ENCODE measurements around the gene PREX1.

PREX1 gene

GRCh38 chr20:48608756-48609155, 219.0 kb downstream of the PREX1 start:
- Histone ChIP-seq H3K27ac (ENCODE audit: insufficient read depth in 1 of 2, low read depth in 1 of 2, low read length in 2 of 2, poor library complexity in 1 of 2, severe bottlenecking in 2 of 2) (no peak overlapping the region), H3K9me3 (ENCODE audit: control extremely low read depth in 1 of 5, control insufficient read depth in 4 of 5, insufficient read depth in 2 of 5, low read depth in 1 of 5, low read length in 4 of 5) (no peaks in the 10 kb centered on the region), H3K27me3 (replicated peaks in 2 of 5; ENCODE audit: control insufficient read depth in 4 of 5, insufficient read depth in 5 of 5, low read length in 4 of 5) (peaks cover 0 to 8% (median 4%) of the 10 kb centered on the region in 5 experiments), H3K4me1 (ENCODE audit: control extremely low read depth in 1 of 4, control insufficient read depth in 4 of 4, insufficient read depth in 4 of 4, low read length in 3 of 4) (no peaks in the 10 kb centered on the region), H3K4me3 (ENCODE audit: control insufficient read depth in 1 of 7, extremely low read depth in 1 of 7, insufficient read depth in 4 of 7, low read depth in 2 of 7, low read length in 6 of 7) (no peak overlapping the region), H3K36me3 (ENCODE audit: control insufficient read depth in 4 of 4, insufficient read depth in 4 of 4, low read length in 3 of 4) (no peaks in the 10 kb centered on the region)
- CTCF ChIA-PET: interaction anchor here (1.2 kb wide), 1 partner anchor 12 kb away, joined by 3 read pairs; no protein-coding TSS in a partner anchor
- no peak for DNase-seq
- POLR2A ChIA-PET: no interaction called here
- 93% methylated on average over 1 of the region's 3 CpGs for WGBS (ENCODE audit: insufficient coverage)

- no peak for DNase-seq
- no peaks in the 10 kb centered on the region for H3K36me3 ChIP-seq (ENCODE audit: control insufficient read depth in 4 of 4, insufficient read depth in 4 of 4, low read length in 3 of 4)
- WGBS (ENCODE audit: insufficient coverage): 98% methylated on average over 5 of the region's 8 CpGs
- CTCF ChIA-PET: interaction anchor here (0.8 kb wide), 1 partner anchor 13 kb away, joined by 3 read pairs; no protein-coding TSS in a partner anchor
- H3K27ac ChIP-seq (ENCODE audit: insufficient read depth in 1 of 2, low read depth in 1 of 2, low read length in 2 of 2, poor library complexity in 1 of 2, severe bottlenecking in 2 of 2): no peak overlapping the region
- POLR2A ChIA-PET: no interaction called here
- no peaks in the 10 kb centered on the region for H3K4me1 ChIP-seq (ENCODE audit: control extremely low read depth in 1 of 4, control insufficient read depth in 4 of 4, insufficient read depth in 4 of 4, low read length in 3 of 4)
- H3K4me3 ChIP-seq (ENCODE audit: control insufficient read depth in 1 of 7, extremely low read depth in 1 of 7, insufficient read depth in 4 of 7, low read depth in 2 of 7, low read length in 6 of 7): no peak overlapping the region
- H3K27me3 ChIP-seq (replicated peaks in 2 of 5; ENCODE audit: control insufficient read depth in 4 of 5, insufficient read depth in 5 of 5, low read length in 4 of 5): peaks cover 0 to 9% (median 4%) of the 10 kb centered on the region in 5 experiments
- no peaks in the 10 kb centered on the region for H3K9me3 ChIP-seq (ENCODE audit: control extremely low read depth in 1 of 5, control insufficient read depth in 4 of 5, insufficient read depth in 2 of 5, low read depth in 1 of 5, low read length in 4 of 5)
These were observed 220.3 kb downstream of the PREX1 start for GRCh38 chr20:48607544-48607865.

- CTCF ChIA-PET: interaction anchor here (0.8 kb wide), 1 partner anchor 14 kb away, joined by 3 read pairs; no protein-coding TSS in a partner anchor
These were observed 220.8 kb downstream of the PREX1 start for GRCh38 chr20:48606841-48607543.

DNA sequence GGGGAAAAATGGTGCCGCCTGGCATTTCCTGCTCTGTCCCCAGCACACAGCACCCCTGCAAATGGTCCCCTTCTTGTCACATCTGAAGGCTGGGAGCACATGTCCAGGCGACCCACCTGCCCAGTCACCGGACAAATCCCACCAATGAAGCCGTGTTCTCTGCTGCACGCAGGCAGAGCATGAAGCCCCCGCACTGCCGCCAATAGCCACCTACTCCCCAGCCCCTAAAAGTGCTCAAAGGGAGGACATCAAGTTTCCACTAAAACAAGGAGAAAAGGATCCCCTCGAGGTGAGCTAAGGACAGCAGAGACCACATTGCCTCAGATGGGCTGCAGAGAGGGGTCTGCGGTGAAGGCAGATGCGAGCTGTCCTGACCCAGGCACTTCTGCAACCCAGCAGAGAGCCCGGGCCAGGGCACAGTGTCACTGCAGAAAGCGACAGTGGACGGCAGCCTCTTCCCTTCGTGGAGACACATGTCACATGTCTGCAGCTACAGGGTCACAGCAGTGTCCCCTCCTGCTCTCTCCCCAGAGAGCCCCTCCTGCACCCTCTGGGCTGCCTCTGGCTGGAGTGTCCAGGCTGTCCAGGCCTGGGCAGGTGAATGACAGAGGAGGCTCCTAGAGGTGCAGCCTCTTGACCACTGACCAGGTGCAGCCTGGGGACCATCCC, 221.5 kb downstream of the PREX1 start:
- Histone ChIP-seq H3K27me3 (replicated peaks in 2 of 5; ENCODE audit: control insufficient read depth in 4 of 5, insufficient read depth in 5 of 5, low read length in 4 of 5) (peaks cover 0 to 6% (median 0%) of the 10 kb centered on the region in 5 experiments), H3K36me3 (ENCODE audit: control insufficient read depth in 4 of 4, insufficient read depth in 4 of 4, low read length in 3 of 4) (no peaks in the 10 kb centered on the region), H3K27ac (ENCODE audit: insufficient read depth in 1 of 2, low read depth in 1 of 2, low read length in 2 of 2, poor library complexity in 1 of 2, severe bottlenecking in 2 of 2) (no peak overlapping the region), H3K9me3 (ENCODE audit: control extremely low read depth in 1 of 5, control insufficient read depth in 4 of 5, insufficient read depth in 2 of 5, low read depth in 1 of 5, low read length in 4 of 5) (peaks cover 0 to 1% (median 0%) of the 10 kb centered on the region in 5 experiments), H3K4me3 (ENCODE audit: control insufficient read depth in 1 of 7, extremely low read depth in 1 of 7, insufficient read depth in 4 of 7, low read depth in 2 of 7, low read length in 6 of 7) (no peak overlapping the region), H3K4me1 (ENCODE audit: control extremely low read depth in 1 of 4, control insufficient read depth in 4 of 4, insufficient read depth in 4 of 4, low read length in 3 of 4) (no peaks in the 10 kb centered on the region)
- DNase-seq: no peak
- 90% methylated on average over 3 of the region's 14 CpGs for WGBS (ENCODE audit: insufficient coverage)
- CTCF ChIA-PET: no interaction called here
- POLR2A ChIA-PET: no interaction called here

More at GRCh38 chr20:48606841-48607543, 220.8 kb downstream of the PREX1 start:
- Histone ChIP-seq H3K4me3 (ENCODE audit: control insufficient read depth in 1 of 7, extremely low read depth in 1 of 7, insufficient read depth in 4 of 7, low read depth in 2 of 7, low read length in 6 of 7) (no peak overlapping the region), H3K9me3 (ENCODE audit: control extremely low read depth in 1 of 5, control insufficient read depth in 4 of 5, insufficient read depth in 2 of 5, low read depth in 1 of 5, low read length in 4 of 5) (no peaks in the 10 kb centered on the region), H3K27ac (ENCODE audit: insufficient read depth in 1 of 2, low read depth in 1 of 2, low read length in 2 of 2, poor library complexity in 1 of 2, severe bottlenecking in 2 of 2) (no peak overlapping the region), H3K27me3 (replicated peaks in 2 of 5; ENCODE audit: control insufficient read depth in 4 of 5, insufficient read depth in 5 of 5, low read length in 4 of 5) (peaks cover 0 to 6% (median 4%) of the 10 kb centered on the region in 5 experiments), H3K4me1 (ENCODE audit: control extremely low read depth in 1 of 4, control insufficient read depth in 4 of 4, insufficient read depth in 4 of 4, low read length in 3 of 4) (no peaks in the 10 kb centered on the region), H3K36me3 (ENCODE audit: control insufficient read depth in 4 of 4, insufficient read depth in 4 of 4, low read length in 3 of 4) (no peaks in the 10 kb centered on the region)
- POLR2A ChIA-PET: no interaction called here
- no peak for DNase-seq
- WGBS (ENCODE audit: insufficient coverage): 96% methylated on average over 10 of the region's 12 CpGs

DNA sequence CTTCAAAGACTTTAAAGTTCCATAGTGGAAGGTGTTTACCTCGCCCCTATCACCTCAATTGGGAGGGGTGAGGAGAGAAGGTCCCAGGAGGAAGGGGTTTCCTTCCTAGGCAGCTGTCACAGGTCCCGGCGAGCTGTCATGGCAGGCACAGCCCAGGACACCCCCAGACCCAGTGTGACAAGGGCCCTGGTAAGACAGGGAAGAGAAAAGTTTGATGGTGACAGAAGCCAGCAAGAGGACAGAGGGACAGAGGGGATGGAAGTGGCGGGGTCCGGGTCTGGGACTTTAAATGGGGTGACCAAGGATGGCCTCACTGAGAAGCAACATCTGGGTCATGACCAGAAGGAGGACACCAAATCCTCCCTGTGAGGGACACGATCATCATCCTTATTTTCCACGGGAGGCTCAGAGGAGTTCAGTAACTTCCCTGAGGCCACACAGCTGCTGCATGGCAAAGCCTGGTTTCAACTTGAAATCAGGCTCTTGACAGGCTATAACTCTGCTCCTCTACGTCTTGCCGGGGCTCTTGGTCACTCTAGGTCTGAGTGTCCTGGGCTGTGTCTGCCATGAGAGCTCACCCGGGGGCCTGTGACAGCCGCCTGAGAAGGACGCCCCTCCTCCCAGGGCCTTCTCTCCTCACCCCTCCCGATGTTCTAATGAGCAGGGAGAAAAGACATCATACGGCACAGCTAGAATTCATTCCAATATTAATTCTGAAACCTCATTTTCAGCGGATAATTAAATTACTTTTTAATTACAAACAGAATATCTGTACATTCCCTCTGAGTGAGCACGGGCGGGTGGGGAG, 222.2 kb downstream of the PREX1 start:
- no peak overlapping the region for H3K4me3 ChIP-seq (ENCODE audit: control insufficient read depth in 1 of 7, extremely low read depth in 1 of 7, insufficient read depth in 4 of 7, low read depth in 2 of 7, low read length in 6 of 7)
- CTCF ChIA-PET: no interaction called here

GRCh38 chr20:48604936-48605335, 222.9 kb downstream of the PREX1 start:
- 89% methylated on average over 3 of the region's 7 CpGs for WGBS (ENCODE audit: insufficient coverage)
- H3K9me3 ChIP-seq (ENCODE audit: control extremely low read depth in 1 of 5, control insufficient read depth in 4 of 5, insufficient read depth in 2 of 5, low read depth in 1 of 5, low read length in 4 of 5): peaks cover 0 to 1% (median 0%) of the 10 kb centered on the region in 5 experiments

More for the DNA sequence above, 222.2 kb downstream of the PREX1 start:
- no peak for DNase-seq
- Histone ChIP-seq H3K9me3 (ENCODE audit: control extremely low read depth in 1 of 5, control insufficient read depth in 4 of 5, insufficient read depth in 2 of 5, low read depth in 1 of 5, low read length in 4 of 5) (peaks cover 0 to 1% (median 0%) of the 10 kb centered on the region in 5 experiments), H3K4me1 (ENCODE audit: control extremely low read depth in 1 of 4, control insufficient read depth in 4 of 4, insufficient read depth in 4 of 4, low read length in 3 of 4) (no peaks in the 10 kb centered on the region), H3K27ac (ENCODE audit: insufficient read depth in 1 of 2, low read depth in 1 of 2, low read length in 2 of 2, poor library complexity in 1 of 2, severe bottlenecking in 2 of 2) (no peak overlapping the region), H3K27me3 (replicated peaks in 2 of 5; ENCODE audit: control insufficient read depth in 4 of 5, insufficient read depth in 5 of 5, low read length in 4 of 5) (peaks cover 0 to 6% (median 0%) of the 10 kb centered on the region in 5 experiments), H3K36me3 (ENCODE audit: control insufficient read depth in 4 of 4, insufficient read depth in 4 of 4, low read length in 3 of 4) (no peaks in the 10 kb centered on the region)
- 81% methylated on average over 10 of the region's 17 CpGs for WGBS (ENCODE audit: insufficient coverage)
- POLR2A ChIA-PET: no interaction called here

More at GRCh38 chr20:48604936-48605335, 222.9 kb downstream of the PREX1 start:
- H3K4me3 ChIP-seq (ENCODE audit: control insufficient read depth in 1 of 7, extremely low read depth in 1 of 7, insufficient read depth in 4 of 7, low read depth in 2 of 7, low read length in 6 of 7): no peak overlapping the region
- no peak overlapping the region for H3K27ac ChIP-seq (ENCODE audit: insufficient read depth in 1 of 2, low read depth in 1 of 2, low read length in 2 of 2, poor library complexity in 1 of 2, severe bottlenecking in 2 of 2)
- no peak for DNase-seq
- CTCF ChIA-PET: no interaction called here
- H3K4me1 ChIP-seq (ENCODE audit: control extremely low read depth in 1 of 4, control insufficient read depth in 4 of 4, insufficient read depth in 4 of 4, low read length in 3 of 4): no peaks in the 10 kb centered on the region
- POLR2A ChIA-PET: no interaction called here
- H3K36me3 ChIP-seq (ENCODE audit: control insufficient read depth in 4 of 4, insufficient read depth in 4 of 4, low read length in 3 of 4): no peaks in the 10 kb centered on the region
- peaks cover 0 to 6% (median 0%) of the 10 kb centered on the region in 5 experiments for H3K27me3 ChIP-seq (replicated peaks in 2 of 5; ENCODE audit: control insufficient read depth in 4 of 5, insufficient read depth in 5 of 5, low read length in 4 of 5)

Data from common myeloid progenitor, CD34-positive (primary cell).